ENCODE measurements around the gene EXOC3L2.

GRCh38 chr19:45267296-45267695 lies 22.1 kb upstream of the EXOC3L2 start:
- no peak for TF ChIP-seq POLR2A (IDR thresholded peaks at IDR 0.05; ENCODE audit: low read depth, low read length)
- no peak for TF ChIP-seq POLR2AphosphoS5 (IDR thresholded peaks at IDR 0.05; ENCODE audit: low read depth, low read length)
